ENCODE measurements around the gene SNAPIN. TPM values are rescaled to one million over a fixed set of nuclear protein-coding genes. Genes with fewer than 3 reads are reported as not detected.

Gene SNAPIN
- total RNA-seq, 1 experiment from 2014 or later = 73.7 TPM

- no peak for DNase-seq (ENCODE audit: low read depth)
Observed at GRCh38 chr1:153705484-153705883, 47.0 kb downstream of the SNAPIN start.

DNA sequence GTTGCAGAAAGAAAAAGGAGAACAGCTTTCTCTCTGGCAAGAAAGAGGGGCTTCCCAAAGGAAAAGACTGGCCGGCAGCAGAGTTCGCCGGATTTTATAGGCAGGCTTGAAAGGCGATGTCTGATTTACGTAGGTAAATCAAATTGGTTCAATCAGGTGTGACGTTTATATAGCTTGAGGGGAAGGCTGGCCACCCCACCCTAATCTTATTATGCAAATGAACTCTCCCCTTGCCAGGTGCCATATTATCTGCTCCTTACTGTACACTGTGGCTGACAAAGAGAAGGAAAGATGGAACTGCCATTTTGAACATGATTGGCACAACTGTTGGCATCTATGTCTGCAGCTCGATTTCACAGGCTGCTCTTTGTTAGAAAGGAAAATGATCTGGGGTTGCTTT, 52.5 kb downstream of the SNAPIN start:
- DNase-seq (ENCODE audit: low read depth) = no peak

Other genes with a start within 250 kb of the SNAPIN start
- gene S100A7A, start 242.2 kb upstream of the SNAPIN start, total RNA-seq (2014; rRNA removed) = not detected in 2 replicates
- gene S100A7, start 198.1 kb upstream of the SNAPIN start, total RNA-seq (2014; rRNA removed) = not detected in 2 replicates
- gene S100A6, start 122.7 kb upstream of the SNAPIN start, total RNA-seq (2014; rRNA removed) = 982 and 1,031 TPM in 2 replicates
- gene S100A5, start 117.8 kb upstream of the SNAPIN start, total RNA-seq (2014; rRNA removed) = 1.3 TPM in 1 of 2 replicates, not detected in the other
- 837 and 894 TPM in 2 replicates for gene S100A4, start 112.9 kb upstream of the SNAPIN start, total RNA-seq (2014; rRNA removed)
- gene S100A3, start 109.4 kb upstream of the SNAPIN start, total RNA-seq (2014; rRNA removed) = 37.5 and 55.5 TPM in 2 replicates
- 23.3 and 24.8 TPM in 2 replicates for gene S100A2, start 92.9 kb upstream of the SNAPIN start, total RNA-seq (2014; rRNA removed)
- gene S100A16, start 45.6 kb upstream of the SNAPIN start, total RNA-seq (2014; rRNA removed) = 655 and 705 TPM in 2 replicates
- gene S100A14, start 42.4 kb upstream of the SNAPIN start, total RNA-seq (2014; rRNA removed) = not detected in 2 replicates
- gene S100A13, start 31.2 kb upstream of the SNAPIN start, total RNA-seq (2014; rRNA removed) = 177 and 277 TPM in 2 replicates
- 0.86 TPM in 1 of 2 replicates, not detected in the other for gene S100A1, start 30.3 kb upstream of the SNAPIN start, total RNA-seq (2014; rRNA removed)
- gene CHTOP, start 24.6 kb upstream of the SNAPIN start, total RNA-seq (2014; rRNA removed) = 32.5 and 44.5 TPM in 2 replicates
- gene ILF2, start 12.3 kb downstream of the SNAPIN start, total RNA-seq (2014; rRNA removed) = 295 and 319 TPM in 2 replicates
- not detected in 2 replicates for gene NPR1, start 20.0 kb downstream of the SNAPIN start, total RNA-seq (2014; rRNA removed)
- 30.2 and 34.7 TPM in 2 replicates for gene INTS3, start 69.3 kb downstream of the SNAPIN start, total RNA-seq (2014; rRNA removed)
- gene SLC27A3, start 116.7 kb downstream of the SNAPIN start, total RNA-seq (2014; rRNA removed) = 0.38 and 0.98 TPM in 2 replicates